ENCODE data around the gene PTPRG.
A peak's percentile ranks its signal among the peaks of the same experiment; 100 is the strongest.

PTPRG gene

DNA sequence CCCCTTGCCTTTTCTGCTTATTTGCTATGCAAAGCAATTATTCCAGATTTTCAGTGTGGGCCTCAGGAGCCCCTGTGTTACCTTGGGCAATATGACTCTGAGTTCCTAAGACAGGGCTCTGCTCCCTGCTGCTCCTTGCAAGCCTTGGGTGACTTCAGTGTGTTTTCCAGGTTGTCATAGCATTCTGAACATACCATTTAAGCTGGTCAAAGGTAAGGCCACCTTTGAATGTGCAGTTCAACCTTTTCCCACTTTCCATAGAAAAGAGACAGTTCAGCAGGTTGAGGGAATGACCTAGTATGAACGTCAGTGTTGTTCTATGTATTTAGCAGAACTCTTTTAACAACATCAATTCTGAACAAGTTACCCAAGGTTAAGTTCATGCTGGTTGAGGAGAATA lies 302.2 kb downstream of the PTPRG start:
- TF ChIP-seq Cebpa-rat (IDR thresholded peaks at IDR 0.05), result no peak
- Histone ChIP-seq H3K27ac (no peak overlapping the region), H3K4me2 (no peak overlapping the region), H3K9ac (no peak overlapping the region), H3K36me3 (no peaks in the 10 kb centered on the region), H4K20me1 (peaks cover 0 to 18% (median 0%) of the 10 kb centered on the region in 11 experiments; a peak in 7 of 22 replicates), H3K4me3 (no peak overlapping the region), H3K9me3 (replicated peaks in 1 of 11) (peaks cover 0 to 7% (median 0%) of the 10 kb centered on the region in 11 experiments; a peak in 4 of 22 replicates), H3K4me1 (peaks cover 10 to 28% (median 19%) of the 10 kb centered on the region in 10 experiments; a peak in 18 of 20 replicates), H3K27me3 (no peaks in the 10 kb centered on the region)

DNA sequence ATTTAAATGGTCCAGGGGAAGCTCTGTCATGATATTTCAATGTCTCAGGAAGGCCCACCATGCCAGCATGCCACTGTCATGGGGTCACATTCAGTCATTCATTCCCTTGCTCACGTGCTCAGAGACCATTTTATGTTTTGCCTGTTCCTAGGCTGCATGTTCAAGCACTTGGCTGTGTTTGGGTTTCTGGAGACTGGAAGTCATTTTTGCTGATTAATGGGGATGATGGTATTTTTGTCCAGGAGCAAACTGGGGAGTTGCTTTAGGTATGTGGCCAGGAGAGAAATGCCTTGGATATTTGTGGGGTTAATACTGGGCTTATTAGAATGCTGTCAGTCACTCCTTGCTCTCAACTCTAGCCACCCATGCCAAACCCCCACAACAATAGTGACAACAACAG lies 303.5 kb downstream of the PTPRG start:
- no peaks in the 10 kb centered on the region for H3K27me3 ChIP-seq
- peaks cover 0 to 18% (median 0%) of the 10 kb centered on the region in 11 experiments; a peak in 7 of 22 replicates for H4K20me1 ChIP-seq
- 0 out of 22 replicates have a peak overlapping the region, but pooled peaks of 1 of the 11 experiments have one; percentile 2 for H3K4me2 ChIP-seq
- peaks cover 10 to 28% (median 19%) of the 10 kb centered on the region in 10 experiments; a peak in 18 of 20 replicates for H3K4me1 ChIP-seq
- H3K9ac ChIP-seq, result no peak overlapping the region
- no peak overlapping the region for H3K27ac ChIP-seq
- no peaks in the 10 kb centered on the region for H3K36me3 ChIP-seq
- peaks cover 0 to 3% (median 0%) of the 10 kb centered on the region in 11 experiments; a peak in 4 of 22 replicates for H3K9me3 ChIP-seq (replicated peaks in 1 of 11)
- no peak overlapping the region for H3K4me3 ChIP-seq
- TF ChIP-seq Cebpa-rat (IDR thresholded peaks at IDR 0.05), result no peak

DNA sequence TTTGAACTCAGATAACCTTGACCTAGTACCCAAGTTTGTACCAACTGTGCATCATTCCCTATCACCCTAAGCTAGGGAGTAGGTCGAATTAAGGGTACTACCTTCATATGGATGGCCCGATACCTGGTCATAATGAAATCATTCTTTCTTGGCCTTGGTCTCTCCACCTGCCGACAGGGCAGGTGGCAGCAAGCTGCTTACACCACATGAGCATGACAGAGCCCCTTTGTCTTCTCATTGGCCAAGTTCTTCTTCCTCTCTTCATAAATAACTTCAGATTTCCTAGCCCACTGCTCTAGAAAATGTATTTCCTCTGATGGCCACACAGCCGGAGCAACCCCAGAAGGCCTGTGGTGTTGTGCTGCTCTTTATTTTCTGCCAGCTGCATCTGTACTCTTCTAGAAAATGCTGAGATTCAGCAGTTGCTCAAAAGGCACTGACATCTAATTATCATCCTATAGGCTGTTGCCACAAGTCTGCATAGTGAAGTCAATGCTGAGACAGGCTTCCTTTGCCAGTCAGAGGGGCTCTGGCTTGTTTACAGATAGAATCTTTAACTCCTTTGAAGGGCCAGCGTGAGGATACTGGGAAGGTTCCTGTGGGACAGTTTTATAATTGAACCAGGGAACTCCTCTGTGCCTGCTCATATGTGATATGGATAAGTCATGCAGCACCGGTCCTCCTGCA lies 304.2 kb downstream of the PTPRG start:
- Histone ChIP-seq H3K36me3 (no peaks in the 10 kb centered on the region), H3K27me3 (no peaks in the 10 kb centered on the region), H3K9me3 (replicated peaks in 1 of 11) (no peaks in the 10 kb centered on the region), H4K20me1 (peaks cover 0 to 18% (median 0%) of the 10 kb centered on the region in 11 experiments; a peak in 7 of 22 replicates), H3K27ac (no peak overlapping the region), H3K4me3 (no peak overlapping the region), H3K4me1 (peaks cover 10 to 26% (median 19%) of the 10 kb centered on the region in 10 experiments; a peak in 18 of 20 replicates), H3K9ac (no peak overlapping the region), H3K4me2 (peak overlapping the region in 9 of 11 experiments; percentile 1 to 38 (median 26); a peak in 11 of 22 replicates)
- TF ChIP-seq Cebpa-rat (IDR thresholded peaks at IDR 0.05), result no peak

DNA sequence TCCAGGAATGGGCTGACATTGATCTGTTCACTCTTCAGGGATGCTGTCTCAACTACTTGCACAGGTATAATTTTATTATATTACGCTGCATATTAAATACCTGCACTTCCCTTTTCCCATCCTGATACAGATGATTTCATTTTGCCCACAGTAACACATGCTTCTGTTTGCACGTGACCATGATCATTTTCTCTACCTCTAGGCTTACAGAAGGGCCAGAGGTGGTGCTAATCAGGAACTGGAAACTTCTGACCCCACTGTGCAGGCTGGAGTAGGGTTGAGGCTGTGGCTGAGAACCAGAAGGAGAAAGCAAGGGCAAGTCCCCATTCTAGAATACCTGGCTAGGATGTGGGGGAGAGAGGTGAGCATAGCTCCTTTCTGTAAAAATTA lies 304.8 kb downstream of the PTPRG start:
- H3K27ac ChIP-seq, result no peak overlapping the region
- H4K20me1 ChIP-seq, result peaks cover 0 to 18% (median 0%) of the 10 kb centered on the region in 11 experiments; a peak in 7 of 22 replicates
- peaks cover 10 to 21% (median 15%) of the 10 kb centered on the region in 10 experiments; a peak in 18 of 20 replicates for H3K4me1 ChIP-seq
- no peaks in the 10 kb centered on the region for H3K36me3 ChIP-seq
- H3K4me3 ChIP-seq, result no peak overlapping the region
- no peak overlapping the region for H3K9ac ChIP-seq
- H3K9me3 ChIP-seq (replicated peaks in 1 of 11), result no peaks in the 10 kb centered on the region
- TF ChIP-seq Cebpa-rat (IDR thresholded peaks at IDR 0.05), result no peak
- no peaks in the 10 kb centered on the region for H3K27me3 ChIP-seq
- H3K4me2 ChIP-seq, result peak overlapping the region in 6 of 11 experiments; percentile 1 to 38 (median 22); a peak in 6 of 22 replicates

DNA sequence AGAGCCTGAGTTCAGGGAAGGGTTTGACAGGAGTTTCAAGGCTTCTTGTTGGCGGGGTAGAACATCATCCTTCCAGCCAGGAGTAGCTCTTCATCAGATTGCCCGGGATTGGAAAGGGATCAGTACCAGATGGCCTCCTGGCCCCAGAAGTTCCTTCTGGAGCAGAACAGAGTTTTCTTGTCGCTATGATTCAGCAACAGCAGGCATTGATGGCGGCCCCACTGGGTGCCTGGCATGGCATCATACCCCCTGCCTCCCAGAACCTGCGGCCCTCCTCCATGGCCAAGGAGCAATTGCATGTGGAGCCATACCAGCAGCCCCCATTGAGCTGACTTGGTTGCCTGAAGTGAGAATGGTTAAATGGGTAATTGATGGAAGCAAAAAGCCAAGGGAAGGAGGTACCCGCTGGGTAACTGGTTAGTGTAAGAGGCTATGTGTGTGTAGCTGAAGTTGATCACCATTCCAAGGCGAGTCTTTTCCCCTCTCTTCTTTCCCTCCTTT lies 305.6 kb downstream of the PTPRG start:
- H3K36me3 ChIP-seq, result no peaks in the 10 kb centered on the region
- no peaks in the 10 kb centered on the region for H3K27me3 ChIP-seq
- H3K27ac ChIP-seq, result no peak overlapping the region
- no peak overlapping the region for H3K9ac ChIP-seq
- H4K20me1 ChIP-seq, result peaks cover 0 to 24% (median 4%) of the 10 kb centered on the region in 11 experiments; a peak in 6 of 22 replicates
- no peak overlapping the region for H3K4me2 ChIP-seq
- H3K9me3 ChIP-seq (replicated peaks in 1 of 11), result no peaks in the 10 kb centered on the region
- H3K4me3 ChIP-seq, result no peak overlapping the region
- TF ChIP-seq Cebpa-rat (IDR thresholded peaks at IDR 0.05), result no peak
- H3K4me1 ChIP-seq, result peaks cover 7 to 14% (median 12%) of the 10 kb centered on the region in 10 experiments; a peak in 18 of 20 replicates

DNA sequence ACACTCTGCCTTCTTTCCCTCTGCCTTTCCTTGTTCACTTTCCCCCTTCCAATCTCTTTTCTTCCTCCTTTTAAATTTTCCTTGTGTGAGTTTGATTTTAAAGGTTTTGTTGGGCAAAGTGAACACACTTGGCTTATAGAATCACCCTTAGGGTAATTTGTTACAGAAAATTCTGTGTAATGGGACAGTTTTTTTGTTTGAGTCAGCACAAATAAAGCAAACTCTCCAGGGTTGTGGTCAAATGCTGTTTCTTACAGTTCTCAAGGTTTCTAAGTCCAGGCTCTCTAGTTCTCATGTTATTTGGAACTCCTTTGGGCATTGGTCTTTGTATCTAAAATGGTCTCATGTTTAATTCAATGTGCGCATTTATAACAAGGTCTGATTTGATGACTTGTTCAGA lies 307.1 kb downstream of the PTPRG start:
- no peak overlapping the region for H3K9ac ChIP-seq
- no peak overlapping the region for H3K27ac ChIP-seq
- no peak overlapping the region for H3K4me3 ChIP-seq
- H3K4me1 ChIP-seq, result peaks cover 7 to 20% (median 12%) of the 10 kb centered on the region in 10 experiments; a peak in 18 of 20 replicates
- no peaks in the 10 kb centered on the region for H3K9me3 ChIP-seq (replicated peaks in 1 of 11)
- no peaks in the 10 kb centered on the region for H3K36me3 ChIP-seq
- no peak overlapping the region for H3K4me2 ChIP-seq
- H3K27me3 ChIP-seq, result no peaks in the 10 kb centered on the region
- H4K20me1 ChIP-seq, result peaks cover 0 to 18% (median 3%) of the 10 kb centered on the region in 11 experiments; a peak in 5 of 22 replicates
- no peak for TF ChIP-seq Cebpa-rat (IDR thresholded peaks at IDR 0.05)

DNA sequence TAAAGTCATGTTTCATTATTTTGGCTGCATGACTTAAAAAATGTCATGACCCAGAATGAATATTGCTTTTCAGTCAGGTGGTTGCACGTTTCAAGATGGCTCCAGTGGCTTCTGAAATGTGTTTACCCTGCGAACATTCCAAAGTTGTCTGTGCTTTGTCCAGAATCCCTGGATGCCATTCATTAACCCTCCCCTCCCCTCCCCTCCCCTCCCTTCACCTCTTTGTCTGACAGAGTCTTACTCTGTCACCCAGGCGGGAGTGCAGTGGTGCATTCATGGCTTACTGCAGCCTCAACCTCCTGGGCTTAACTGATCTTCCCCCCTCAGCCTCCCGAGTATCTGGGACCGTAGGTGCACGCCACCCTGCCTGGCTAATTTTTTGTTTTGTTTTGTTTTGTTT lies 308.0 kb downstream of the PTPRG start:
- Histone ChIP-seq H3K36me3 (no peaks in the 10 kb centered on the region), H3K4me2 (no peak overlapping the region), H3K27ac (no peak overlapping the region), H3K4me1 (peaks cover 7 to 20% (median 12%) of the 10 kb centered on the region in 10 experiments; a peak in 18 of 20 replicates), H3K4me3 (no peak overlapping the region), H3K27me3 (no peaks in the 10 kb centered on the region), H3K9ac (no peak overlapping the region), H3K9me3 (replicated peaks in 1 of 11) (no peaks in the 10 kb centered on the region), H4K20me1 (peaks cover 0 to 18% (median 3%) of the 10 kb centered on the region in 11 experiments; a peak in 5 of 22 replicates)
- TF ChIP-seq Cebpa-rat (IDR thresholded peaks at IDR 0.05), result no peak

DNA sequence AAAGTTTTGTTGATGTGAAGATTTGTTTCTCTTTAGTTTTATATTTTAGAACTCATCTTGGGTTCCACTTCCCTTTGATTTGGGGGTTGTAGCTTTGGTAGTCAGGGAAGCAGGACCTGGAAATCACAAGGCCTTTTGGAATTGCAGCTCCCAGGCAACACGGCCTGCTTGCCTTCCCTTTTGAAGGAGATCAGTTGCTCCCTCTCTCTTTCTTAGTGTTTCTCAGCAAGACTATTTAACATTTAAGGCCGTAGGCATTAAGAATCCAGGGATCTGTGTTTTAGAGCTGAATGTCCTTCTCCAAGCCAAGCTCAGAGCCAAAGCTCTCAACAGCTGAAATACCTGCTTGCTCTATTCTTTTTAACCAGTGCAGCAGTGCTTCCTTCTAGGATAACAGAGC lies 310.3 kb downstream of the PTPRG start:
- Histone ChIP-seq H3K4me1 (peaks cover 11 to 30% (median 20%) of the 10 kb centered on the region in 10 experiments), H3K9me3 (replicated peaks in 1 of 11) (no peaks in the 10 kb centered on the region), H4K20me1 (peaks cover 0 to 11% (median 0%) of the 10 kb centered on the region in 11 experiments; a peak in 4 of 22 replicates), H3K4me3 (no peak overlapping the region), H3K36me3 (no peaks in the 10 kb centered on the region), H3K27me3 (no peaks in the 10 kb centered on the region), H3K9ac (no peak overlapping the region), H3K4me2 (no peak overlapping the region), H3K27ac (no peak overlapping the region)
- no peak for TF ChIP-seq Cebpa-rat (IDR thresholded peaks at IDR 0.05)

DNA sequence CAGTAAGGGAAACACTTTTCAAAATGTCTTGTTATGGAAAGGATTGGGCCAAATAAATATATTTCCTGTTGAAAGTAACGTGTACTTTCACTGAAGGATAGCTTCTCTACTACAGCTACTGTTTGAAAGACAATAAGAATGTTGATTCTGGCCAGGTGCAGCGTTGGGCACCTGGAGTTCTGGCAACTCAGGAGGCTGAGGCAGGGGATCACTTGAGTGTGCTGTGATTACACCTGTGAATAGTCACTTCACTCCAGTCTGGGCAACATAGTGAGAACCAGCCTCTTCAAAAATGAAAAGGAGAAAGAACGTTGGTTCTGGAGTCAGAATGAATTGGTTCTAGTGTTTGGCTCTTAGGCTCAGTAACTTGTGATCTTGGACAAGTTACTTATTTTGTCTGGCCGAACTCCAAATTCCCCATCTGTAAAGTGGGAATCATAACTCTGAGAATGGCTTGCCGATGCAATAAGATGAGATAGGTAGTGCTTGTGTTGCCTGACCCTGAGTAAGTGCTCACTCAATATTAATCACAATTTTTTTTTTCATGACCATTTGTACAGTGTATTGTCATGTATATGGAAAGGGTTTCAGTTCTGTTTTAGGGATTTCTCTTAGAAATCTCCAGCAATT lies 310.8 kb downstream of the PTPRG start:
- Histone ChIP-seq H3K36me3 (no peaks in the 10 kb centered on the region), H3K27ac (no peak overlapping the region), H3K4me3 (no peak overlapping the region), H3K4me2 (0 out of 22 replicates have a peak overlapping the region, but pooled peaks of 1 of the 11 experiments have one; percentile 9), H4K20me1 (peaks cover 0 to 12% (median 0%) of the 10 kb centered on the region in 11 experiments; a peak in 5 of 22 replicates), H3K9ac (no peak overlapping the region), H3K27me3 (no peaks in the 10 kb centered on the region), H3K9me3 (replicated peaks in 1 of 11) (no peaks in the 10 kb centered on the region), H3K4me1 (peaks cover 15 to 36% (median 25%) of the 10 kb centered on the region in 10 experiments)
- no peak for TF ChIP-seq Cebpa-rat (IDR thresholded peaks at IDR 0.05)

Data from BLaER1 treated with 17β-estradiol and CSF1 and Interleukin-3, amounts not matched to agents 10 nM and 100 nM (cell line).